HG02970 (cell line): Measurements from ENCODE around the gene RSBN1.
"Not testable (repeated sequence)": the region's sequence is repeated elsewhere in the genome, so short reads cannot be mapped to it uniquely, and the experiment has no call there.

ENCODE experiments used
- ATAC-seq: cut with Tn5 transposase; IDR thresholded peaks from one replicate; pipeline ENCODE4 v1.9.1; 2021; ENCODE audit warnings: mild to moderate bottlenecking, moderate library complexity, moderate number of reproducible peaks; ENCODE audit not compliant: unreplicated experiment, low FRiP score

Gene RSBN1

GRCh38 chr1:113749402-113749801 is 62.9 kb downstream of the RSBN1 start:
- no peak for ATAC-seq

DNA sequence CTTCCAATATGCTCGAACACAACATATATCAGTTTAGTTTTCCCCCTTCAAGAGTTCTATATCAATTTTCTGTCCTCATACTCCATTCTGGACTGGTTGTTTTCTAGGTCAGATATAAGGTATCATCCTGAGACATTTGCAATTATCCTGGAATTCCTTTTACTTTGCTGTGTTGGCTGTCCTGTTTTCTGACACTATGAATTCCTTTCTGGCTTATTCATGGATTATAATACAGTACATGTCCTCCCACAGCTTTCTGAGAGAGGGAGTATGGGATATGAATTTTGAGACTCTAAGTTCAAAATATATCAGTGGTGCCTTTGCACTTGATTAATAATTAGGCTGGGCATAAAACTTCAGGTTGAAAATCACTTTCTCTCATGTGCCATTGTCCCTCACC is 64.9 kb downstream of the RSBN1 start:
- no peak for ATAC-seq

DNA sequence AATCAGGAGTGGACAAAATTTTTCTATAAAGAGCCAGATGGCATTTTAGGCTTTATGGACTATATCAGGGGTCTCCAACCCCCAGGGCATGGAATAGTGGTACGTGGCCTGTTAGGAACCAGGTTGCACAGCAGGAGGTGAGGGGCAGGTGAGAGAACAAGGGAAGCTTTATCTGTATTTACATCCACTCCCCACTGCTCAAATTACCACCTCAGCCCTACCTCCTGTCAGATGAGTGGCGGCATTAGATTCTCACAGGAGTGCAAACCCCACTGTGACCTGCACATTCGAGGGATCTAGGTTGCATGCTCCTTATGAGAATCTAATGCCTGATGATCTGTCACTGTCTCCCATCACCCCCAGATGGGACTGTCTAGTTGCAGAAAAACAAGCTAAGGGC is 66.9 kb downstream of the RSBN1 start:
- ATAC-seq, result no peak

GRCh38 chr1:113744114-113744513 is 68.2 kb downstream of the RSBN1 start:
- ATAC-seq, result no peak

DNA sequence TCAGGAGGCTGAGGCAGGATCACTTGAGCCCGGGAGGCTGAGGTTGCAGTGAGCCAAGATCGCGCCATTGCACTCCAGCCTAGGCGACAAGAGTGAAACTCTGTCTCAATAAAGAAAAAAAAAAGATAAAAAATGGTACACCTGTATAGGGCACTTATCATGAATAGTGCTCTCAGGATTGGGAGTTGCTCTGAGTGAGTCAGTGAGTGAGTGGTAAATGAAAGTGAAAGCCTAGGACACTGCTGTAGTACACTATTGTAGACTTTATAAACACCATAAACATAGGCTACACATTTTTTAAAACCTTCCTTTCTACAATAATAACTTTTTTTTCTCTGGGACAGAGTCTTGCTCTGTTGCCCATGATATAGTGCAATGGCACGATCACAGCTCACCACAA is 69.8 kb downstream of the RSBN1 start:
- no peak for ATAC-seq

GRCh38 chr1:113734357-113735055 is 77.8 kb downstream of the RSBN1 start:
- no peak for ATAC-seq

DNA sequence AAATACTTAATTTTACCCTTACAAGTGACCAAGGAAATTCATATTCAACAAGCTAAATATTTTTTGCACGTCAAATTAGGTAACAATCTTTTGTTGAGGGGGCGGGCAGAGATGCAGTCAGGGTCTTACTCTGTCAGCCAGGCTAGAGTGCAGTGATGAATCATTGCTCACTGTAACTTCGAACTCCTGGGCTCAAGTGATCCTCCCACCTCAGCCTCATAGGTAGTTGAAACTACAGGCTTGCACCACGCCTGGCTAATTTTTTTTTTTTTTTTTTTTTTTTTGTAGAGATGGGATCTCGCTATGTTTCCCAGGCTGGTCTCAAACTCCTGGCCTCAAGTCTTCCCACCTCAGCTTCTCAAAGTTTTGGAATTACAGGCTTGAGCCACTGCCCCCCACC is 79.5 kb downstream of the RSBN1 start:
- ATAC-seq, result no peak

GRCh38 chr1:113721010-113721409 is 91.3 kb downstream of the RSBN1 start:
- ATAC-seq, result no peak

DNA sequence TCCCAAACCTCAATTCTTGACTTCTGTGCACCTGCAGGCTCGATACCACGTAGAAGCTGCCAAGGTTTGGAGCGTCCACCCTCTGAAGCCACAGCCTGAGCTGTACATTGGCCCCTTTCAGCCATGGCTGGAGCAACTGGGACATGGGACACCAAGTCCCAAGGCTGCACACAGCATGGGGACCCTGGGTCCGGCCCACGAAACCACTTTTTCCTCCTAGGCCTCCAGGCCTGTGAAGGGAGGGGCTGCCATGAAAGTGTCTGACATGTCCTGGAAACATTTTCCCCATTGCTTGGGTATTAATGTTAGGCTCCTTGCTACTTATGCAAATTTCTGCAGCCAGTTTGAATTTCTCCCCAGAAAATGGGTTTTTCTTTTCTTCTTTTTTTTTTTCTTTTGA is 93.7 kb downstream of the RSBN1 start:
- ATAC-seq, result not testable (repeated sequence)

DNA sequence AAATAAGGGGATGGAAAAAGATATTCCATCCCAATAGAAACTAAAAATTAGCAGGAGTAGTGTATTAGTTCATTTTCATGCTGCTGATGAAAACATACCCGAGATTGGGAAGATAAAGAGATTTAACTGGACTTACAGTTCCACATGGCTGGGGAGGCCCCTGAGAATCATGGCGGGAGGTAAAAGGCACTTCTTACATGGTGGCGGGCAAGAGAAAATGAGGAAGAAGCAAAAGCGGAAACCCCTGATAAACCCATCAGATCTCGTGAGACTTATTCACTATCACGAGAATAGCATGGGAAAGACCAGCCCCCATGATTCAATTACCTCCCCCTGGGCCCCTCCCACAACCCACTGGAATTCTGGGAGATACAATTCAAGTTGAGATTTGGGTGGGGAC is 94.8 kb downstream of the RSBN1 start:
- not testable (repeated sequence) for ATAC-seq

DNA sequence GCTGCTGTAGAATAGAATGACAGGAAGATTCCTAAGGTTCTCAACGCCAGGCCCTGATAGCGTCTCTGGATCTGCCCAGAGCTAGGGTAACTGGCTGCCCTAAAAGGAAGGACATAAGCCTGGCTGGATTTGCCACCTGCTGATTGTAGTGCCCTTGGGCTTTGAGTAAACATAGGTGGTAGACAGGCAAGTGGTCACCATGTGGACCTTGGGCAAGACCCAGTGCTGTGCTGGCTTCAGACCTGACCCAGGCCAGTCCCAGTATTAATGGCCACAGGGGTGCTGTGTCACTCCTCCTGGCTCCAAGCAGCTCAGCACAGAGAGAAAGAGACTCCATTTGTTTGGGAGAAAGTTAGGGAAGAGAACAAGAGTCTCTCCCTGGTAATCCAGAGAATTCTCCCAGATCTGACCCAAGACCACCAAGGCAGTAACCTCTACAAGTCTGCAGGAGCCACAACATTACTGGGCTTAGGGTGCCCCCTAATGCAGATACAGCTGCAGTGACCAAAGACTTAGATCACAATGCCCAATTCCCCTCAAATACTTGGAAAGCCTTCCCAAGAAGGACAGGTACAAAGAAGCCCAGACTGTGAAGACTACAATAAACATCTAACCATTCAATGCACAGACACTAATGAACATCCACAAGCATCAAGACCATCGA is 97.5 kb downstream of the RSBN1 start:
- ATAC-seq, result no peak
